GM12875 (cell line): ENCODE measurements around the gene TAF15.

Experiments
- H3K4me3 ChIP-seq: one replicate; pipeline ENCODE4 v1.5.1; 2011; ENCODE audit warnings: low read depth, low read length, control low read depth
- TF ChIP-seq, protein P1 (sequence below): IDR thresholded peaks from 2 replicates; pipeline ENCODE4 v1.5.1; 2011; ENCODE audit warnings: low read depth, mild to moderate bottlenecking, control low read depth, inconsistent platforms, low read length, moderate library complexity, borderline replicate concordance; ENCODE audit not compliant: insufficient read depth

TAF15 gene

DNA sequence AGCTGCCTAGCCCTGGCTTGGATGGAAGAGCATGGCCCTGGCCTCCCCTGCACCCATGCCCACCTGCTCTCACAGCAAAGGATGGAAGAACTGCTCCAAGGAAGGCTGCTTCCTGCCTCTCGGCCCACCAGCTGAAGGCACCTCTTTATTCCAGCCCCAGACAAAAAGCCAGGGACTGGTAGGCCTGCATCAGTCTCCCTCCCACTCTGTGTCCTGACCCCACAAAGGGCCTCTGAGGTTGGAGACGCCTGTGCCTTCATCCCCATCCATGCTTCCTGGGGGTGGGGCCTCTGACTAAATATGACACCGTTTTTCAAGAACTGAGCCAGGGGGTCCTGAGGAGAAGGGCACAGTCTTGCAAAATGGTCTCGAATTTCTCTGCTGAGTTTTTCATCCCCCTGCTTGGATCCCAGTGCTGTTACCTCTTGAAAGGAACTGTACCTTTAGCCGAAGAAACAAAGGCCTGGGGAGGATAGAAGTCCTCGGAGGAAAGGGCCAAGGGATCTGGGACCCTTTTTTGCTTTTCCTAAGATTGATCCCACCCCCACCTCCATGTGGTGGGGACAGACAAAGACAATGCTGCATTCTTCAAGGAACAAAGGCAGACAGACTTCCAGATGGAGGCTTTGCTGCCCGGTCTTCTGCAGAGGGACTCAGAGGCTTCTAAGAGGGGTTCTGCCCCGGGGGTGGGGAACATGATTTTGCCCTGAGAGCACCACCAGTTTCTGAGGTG lies 43.4 kb upstream of the TAF15 start:
- H3K4me3 ChIP-seq: no peak overlapping the region
- TF ChIP-seq, protein P1, sequence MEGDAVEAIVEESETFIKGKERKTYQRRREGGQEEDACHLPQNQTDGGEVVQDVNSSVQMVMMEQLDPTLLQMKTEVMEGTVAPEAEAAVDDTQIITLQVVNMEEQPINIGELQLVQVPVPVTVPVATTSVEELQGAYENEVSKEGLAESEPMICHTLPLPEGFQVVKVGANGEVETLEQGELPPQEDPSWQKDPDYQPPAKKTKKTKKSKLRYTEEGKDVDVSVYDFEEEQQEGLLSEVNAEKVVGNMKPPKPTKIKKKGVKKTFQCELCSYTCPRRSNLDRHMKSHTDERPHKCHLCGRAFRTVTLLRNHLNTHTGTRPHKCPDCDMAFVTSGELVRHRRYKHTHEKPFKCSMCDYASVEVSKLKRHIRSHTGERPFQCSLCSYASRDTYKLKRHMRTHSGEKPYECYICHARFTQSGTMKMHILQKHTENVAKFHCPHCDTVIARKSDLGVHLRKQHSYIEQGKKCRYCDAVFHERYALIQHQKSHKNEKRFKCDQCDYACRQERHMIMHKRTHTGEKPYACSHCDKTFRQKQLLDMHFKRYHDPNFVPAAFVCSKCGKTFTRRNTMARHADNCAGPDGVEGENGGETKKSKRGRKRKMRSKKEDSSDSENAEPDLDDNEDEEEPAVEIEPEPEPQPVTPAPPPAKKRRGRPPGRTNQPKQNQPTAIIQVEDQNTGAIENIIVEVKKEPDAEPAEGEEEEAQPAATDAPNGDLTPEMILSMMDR: no peak

DNA sequence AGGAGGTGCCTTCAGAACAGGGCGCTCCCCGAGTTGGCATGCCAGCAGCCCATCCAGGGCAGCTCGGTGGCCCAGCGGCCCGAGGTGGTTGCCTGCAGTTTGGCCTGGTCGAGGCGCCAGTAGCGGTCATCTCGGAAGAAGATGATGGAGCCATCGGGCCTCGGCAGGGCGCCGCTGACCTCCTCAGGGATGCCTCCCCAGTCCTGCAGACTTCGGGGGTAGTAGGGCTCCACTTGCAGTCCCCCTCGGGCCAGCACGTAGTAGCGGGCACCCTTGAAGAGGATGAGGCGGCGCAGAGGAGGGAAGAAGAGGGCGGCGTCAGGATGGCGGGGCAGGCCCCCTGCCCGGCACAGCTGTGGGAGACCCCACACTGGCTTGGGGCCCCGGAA lies 42.8 kb upstream of the TAF15 start:
- TF ChIP-seq, protein P1: no peak
- no peak overlapping the region for H3K4me3 ChIP-seq

DNA sequence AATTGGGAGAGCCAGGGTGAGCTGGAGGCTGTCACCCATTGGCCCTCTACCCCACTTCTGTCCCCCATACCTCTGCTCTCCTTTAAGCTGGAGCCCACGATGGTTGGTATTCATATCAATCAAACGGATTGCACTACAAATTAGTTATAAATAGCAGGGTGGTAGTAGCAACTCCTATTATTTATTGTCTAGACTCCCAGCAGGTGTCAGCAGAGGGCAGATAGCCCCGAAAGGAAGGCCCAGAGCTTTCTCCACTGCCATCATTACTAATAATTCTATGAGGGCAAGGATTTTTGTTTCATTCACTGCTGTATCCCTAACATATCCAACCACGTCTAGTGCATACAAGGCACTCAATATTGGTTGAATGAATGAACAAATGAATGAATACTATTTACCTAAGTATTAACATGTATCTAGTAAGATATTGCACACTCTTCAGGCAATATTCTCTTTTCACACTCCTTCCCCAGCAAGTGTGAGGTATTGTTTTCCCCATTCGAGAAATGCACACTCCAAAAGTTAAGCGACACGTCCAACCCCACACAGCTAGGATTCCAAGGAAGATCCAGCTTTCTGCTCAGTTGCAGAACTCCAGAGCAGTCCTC lies 42.3 kb upstream of the TAF15 start:
- TF ChIP-seq, protein P1: peak; percentile 20; the same call in 1 of the 2 replicates

DNA sequence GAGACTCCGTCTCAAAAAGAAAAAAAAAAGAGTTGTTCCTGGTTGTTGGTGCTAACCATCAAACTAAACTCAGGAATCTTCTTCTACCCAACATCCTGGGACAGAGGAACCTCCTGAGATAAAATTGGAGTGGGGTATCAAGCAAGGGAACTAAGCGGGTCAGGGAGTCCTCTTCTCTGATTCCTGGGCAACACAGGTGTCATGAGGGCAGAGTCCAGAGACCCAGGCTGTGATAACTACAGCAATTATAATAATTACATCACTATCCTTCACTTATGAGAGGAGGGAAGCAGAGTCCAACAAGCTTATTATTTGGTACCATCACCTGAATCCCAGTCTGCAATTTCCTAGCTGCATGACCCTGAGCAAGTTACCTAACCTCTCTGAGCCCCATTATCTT lies 40.5 kb upstream of the TAF15 start:
- TF ChIP-seq, protein P1: no peak

More for the DNA sequence above, 42.3 kb upstream of the TAF15 start:
- no peak overlapping the region for H3K4me3 ChIP-seq

DNA sequence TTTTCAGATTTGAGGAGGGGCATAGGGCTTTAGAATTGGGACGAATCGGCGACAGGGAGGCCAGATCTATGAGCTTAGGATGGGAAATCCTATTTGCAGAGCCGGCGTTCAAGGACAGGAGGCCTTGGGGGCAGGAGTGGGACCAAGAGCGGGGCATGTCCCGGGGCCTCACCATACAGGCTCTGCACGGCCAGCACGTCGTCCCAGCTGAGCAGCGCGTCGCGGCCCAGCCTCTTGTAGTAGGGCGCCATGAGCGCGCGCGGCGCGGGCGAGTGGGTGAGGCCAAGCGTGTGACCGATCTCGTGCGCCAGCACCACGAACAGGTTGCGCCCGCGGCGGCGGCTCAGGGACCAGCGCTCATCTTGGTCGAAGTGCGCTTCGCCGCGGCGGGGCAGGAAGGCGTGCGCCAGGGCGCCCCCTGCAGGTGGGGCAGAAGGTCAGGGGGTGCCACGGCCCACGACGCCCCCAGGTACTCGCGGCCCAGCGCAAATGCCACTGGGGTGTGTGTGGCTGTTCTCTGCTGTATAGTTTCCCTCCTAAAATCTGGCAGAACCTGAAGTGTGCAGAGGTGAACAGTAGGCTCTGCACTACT lies 39.3 kb upstream of the TAF15 start:
- H3K4me3 ChIP-seq: no peak overlapping the region
- TF ChIP-seq, protein P1: peak; percentile 23; the same call in 1 of the 2 replicates

More for the DNA sequence above, 40.5 kb upstream of the TAF15 start:
- no peak overlapping the region for H3K4me3 ChIP-seq

DNA sequence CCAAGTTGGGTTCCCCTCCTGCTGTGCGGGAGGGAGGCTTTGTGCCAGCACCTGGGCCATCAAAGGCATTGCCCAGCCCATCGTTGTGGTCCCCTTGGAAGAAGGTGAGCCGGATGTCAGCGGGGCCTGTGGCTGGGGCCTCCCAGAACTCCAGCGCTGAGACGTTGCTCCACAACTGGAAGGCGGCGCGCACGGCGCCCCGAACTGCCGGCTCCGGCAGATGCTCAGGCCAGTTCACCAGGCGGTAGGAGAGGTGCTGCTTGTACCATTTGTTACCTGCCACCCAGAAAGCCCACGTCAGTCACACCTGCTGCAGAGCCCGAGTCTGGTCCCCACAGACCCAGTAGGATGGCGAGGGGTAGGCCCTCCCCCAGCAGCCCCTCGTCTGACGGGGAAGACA lies 36.2 kb upstream of the TAF15 start:
- TF ChIP-seq, protein P1: no peak
- H3K4me3 ChIP-seq: no peak overlapping the region
